HepG2 (cell line): ENCODE measurements around the gene CYB5A. TPM values are rescaled to one million over a fixed set of nuclear protein-coding genes. Genes with fewer than 3 reads are reported as not detected.

Source experiments
- CENPT ChIP-seq: sonication (generic); formaldehyde crosslinking; IDR thresholded peaks from 2 replicates; pipeline ENCODE4 v1.8.0; 2022; ENCODE audit warnings: low read depth, mild to moderate bottlenecking, moderate library complexity, missing genetic modification reagents
- CHD2 ChIP-seq: IDR thresholded peaks from 2 replicates; pipeline ENCODE4 v1.6.1; 2011; ENCODE audit warnings: low read depth, low read length, improper control_type of control experiment
- CREM ChIP-seq, 2 experiments: sonication (generic) in 1 of 2; formaldehyde crosslinking in 1 of 2; IDR thresholded peaks; 2 replicates each; pipeline versions ENCODE4 v1.4.0 to v1.6.1; 2016 to 2020; ENCODE audit warnings: antibody characterized with exemption in 1 of 2, mild to moderate bottlenecking in 1 of 2, missing genetic modification reagents in 1 of 2
- ELF3 ChIP-seq: IDR thresholded peaks from 2 replicates; pipeline ENCODE4 v1.6.1; 2016; ENCODE audit warnings: missing genetic modification reagents, missing compliant biosample characterization
- HNF1B ChIP-seq: sonication (generic); formaldehyde crosslinking; IDR thresholded peaks from 2 replicates; pipeline ENCODE4 v1.5.1; 2020; ENCODE audit warnings: mild to moderate bottlenecking, moderate library complexity, missing genetic modification reagents
- KDM5A ChIP-seq: fragments of 200-600 bp; sonication (generic); IDR thresholded peaks from 2 replicates; pipeline ENCODE4 v1.7.0; 2018; ENCODE audit warnings: antibody characterized with exemption, mild to moderate bottlenecking, low read length, borderline replicate concordance
- MIER3 ChIP-seq: IDR thresholded peaks from 2 replicates; pipeline ENCODE4 v1.6.1; 2016; ENCODE audit warnings: missing compliant biosample characterization, borderline replicate concordance
- NFIB ChIP-seq: sonication (generic); formaldehyde crosslinking; IDR thresholded peaks from 2 replicates; pipeline ENCODE4 v1.9.0; 2021; ENCODE audit warnings: missing genetic modification reagents, mild to moderate bottlenecking, borderline replicate concordance
- PCBP2 ChIP-seq: fragments of 200-400 bp; formaldehyde crosslinking; optimal IDR thresholded peaks from 2 replicates; pipeline ENCODE3; 2018; ENCODE audit warnings: low read length, low read depth; ENCODE audit not compliant: poor library complexity, severe bottlenecking
- PRDM4 ChIP-seq: sonication (generic); formaldehyde crosslinking; IDR thresholded peaks from 2 replicates; pipeline ENCODE4 v1.9.0; 2021; ENCODE audit warnings: missing genetic modification reagents, borderline replicate concordance
- RFX5 ChIP-seq: IDR thresholded peaks from 2 replicates; pipeline ENCODE4 v1.6.1; 2011; ENCODE audit warnings: low read depth, low read length, improper control_type of control experiment
- YY1 ChIP-seq: IDR thresholded peaks from 2 replicates; pipeline ENCODE4 v1.6.1; 2011; ENCODE audit warnings: low read length, low read depth, moderate library complexity, mild to moderate bottlenecking; ENCODE audit not compliant: insufficient read depth, insufficient replicate concordance
- ZNF136 ChIP-seq: sonication (generic); formaldehyde crosslinking; IDR thresholded peaks from 2 replicates; pipeline ENCODE4 v1.8.1; 2022; ENCODE audit warnings: low read depth, mild to moderate bottlenecking, moderate library complexity, missing genetic modification reagents
- ZNF205 ChIP-seq: IDR thresholded peaks from 2 replicates; pipeline ENCODE4 v1.6.1; 2018; ENCODE audit warnings: missing biosample characterization, missing genetic modification reagents
- ZNF317 ChIP-seq: sonication (generic); formaldehyde crosslinking; IDR thresholded peaks from 2 replicates; pipeline ENCODE4 v1.5.0; 2020; ENCODE audit warnings: mild to moderate bottlenecking, missing genetic modification reagents
- ZNF552 ChIP-seq: sonication (generic); formaldehyde crosslinking; IDR thresholded peaks from 2 replicates; pipeline ENCODE4 v1.9.0; 2022; ENCODE audit warnings: missing genetic modification reagents, mild to moderate bottlenecking, borderline replicate concordance
- ZNF775 ChIP-seq: sonication (generic); formaldehyde crosslinking; IDR thresholded peaks from 2 replicates; pipeline ENCODE4 v1.4.0; 2020; ENCODE audit warnings: missing genetic modification reagents, mild to moderate bottlenecking, moderate library complexity, borderline replicate concordance
- polyA plus RNA-seq, 8 experiments: library from polyadenylated mRNA; depleted of rRNA in 3 of 8; stranded (reverse) in 7 of 8; unstranded in 1 of 8; fragments of >200 nt; fragmentation: Illumina TruSeq in 4 of 8; extraction: Trizol in 4 of 8; gene quantifications; 2 replicates each; pipeline versions ENCODE4 v1.2.1 to v1.2.3, GENCODE V29; 2011 to 2016; ENCODE audit warnings: low read depth in 4 of 8, missing spikeins in 1 of 8, mixed read lengths in 1 of 8; ENCODE audit not compliant: insufficient read depth in 1 of 8
- total RNA-seq, 5 experiments: library from RNA; depleted of rRNA; stranded (reverse); fragments of >200 nt; fragmentation: Illumina TruSeq; extraction: Trizol; gene quantifications; 2 replicates each; pipeline ENCODE4 v1.2.3, GENCODE V29; 2016; ENCODE audit warnings: low read depth in 1 of 5
- TF ChIP-seq, protein P1 (sequence below): IDR thresholded peaks from 2 replicates; pipeline ENCODE4 v1.6.1; 2016; ENCODE audit warnings: low read depth, control low read depth
- TF ChIP-seq, protein P2 (sequence below): sonication (generic); formaldehyde crosslinking; IDR thresholded peaks from 2 replicates; pipeline ENCODE4 v1.4.0; 2020; ENCODE audit warnings: mild to moderate bottlenecking, missing genetic modification reagents
- TF ChIP-seq, protein P3 (sequence below): sonication (generic); formaldehyde crosslinking; IDR thresholded peaks from 2 replicates; pipeline ENCODE4 v1.4.0; 2020; ENCODE audit warnings: mild to moderate bottlenecking, missing genetic modification reagents
- TF ChIP-seq, protein P4 (sequence below): sonication (generic); formaldehyde crosslinking; IDR thresholded peaks from 2 replicates; pipeline ENCODE4 v1.5.0; 2020; ENCODE audit warnings: missing genetic modification reagents

CYB5A gene
- total and polyA plus RNA-seq, 2 of the 13 experiments (the other 11 are each of a cell fraction or from before 2014, with no cell fraction given): 215 to 356 TPM

DNA sequence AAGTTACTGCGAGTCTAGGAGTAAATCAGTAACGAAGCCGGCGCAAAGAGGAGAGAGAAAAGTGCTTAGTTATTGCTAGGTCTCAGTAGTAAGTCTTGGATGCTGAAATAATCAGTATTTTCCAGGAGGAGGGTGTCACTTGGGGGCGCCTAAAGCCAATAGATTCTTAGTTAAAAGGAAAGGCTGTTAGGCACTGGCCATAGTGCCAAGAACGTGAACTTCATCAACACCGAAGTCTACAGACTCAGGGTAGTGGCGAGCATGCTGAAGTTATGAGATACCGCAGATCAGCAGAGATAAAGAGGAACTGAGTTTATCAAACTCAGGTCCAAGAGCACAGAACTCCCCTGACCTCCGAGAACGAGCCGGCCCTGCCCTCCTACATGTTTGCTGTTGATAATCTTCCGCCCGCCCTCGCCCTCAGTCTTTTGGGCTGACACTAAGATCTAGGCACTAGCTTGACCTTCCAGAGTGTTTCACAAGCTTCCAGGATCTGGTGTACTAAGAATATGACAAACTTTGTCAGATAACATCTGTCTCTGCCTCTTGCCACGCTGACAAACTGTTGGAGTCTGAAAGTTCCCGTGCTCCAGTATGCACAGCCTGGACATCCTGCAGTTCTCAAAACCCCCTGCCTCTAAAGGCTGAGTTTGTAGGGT, 49.2 kb downstream of the CYB5A start (continued):
- TF ChIP-seq CHD2 (no peak), KDM5A (no peak), ZNF552 (CRISPR knock-in tag) (no peak), ELF3 (no peak), ZNF136 (CRISPR knock-in tag) (no peak), ZNF317 (CRISPR knock-in tag) (no peak), PCBP2 (no peak), RFX5 (no peak), MIER3 (CRISPR knock-in tag) (no peak; the same call in 1 of the 2 replicates), CREM (IDR thresholded peaks at IDR 0.05) (no peak), CREM (CRISPR knock-in tag; IDR thresholded peaks at IDR 0.05) (no peak), YY1 (no peak), ZNF205 (CRISPR knock-in tag) (no peak), CENPT (CRISPR knock-in tag) (no peak), PRDM4 (CRISPR knock-in tag) (no peak), ZNF775 (CRISPR knock-in tag) (no peak), NFIB (CRISPR knock-in tag) (no peak), HNF1B (peak; percentile 57; the same call in 1 of the 2 replicates)
- TF ChIP-seq, protein P1, sequence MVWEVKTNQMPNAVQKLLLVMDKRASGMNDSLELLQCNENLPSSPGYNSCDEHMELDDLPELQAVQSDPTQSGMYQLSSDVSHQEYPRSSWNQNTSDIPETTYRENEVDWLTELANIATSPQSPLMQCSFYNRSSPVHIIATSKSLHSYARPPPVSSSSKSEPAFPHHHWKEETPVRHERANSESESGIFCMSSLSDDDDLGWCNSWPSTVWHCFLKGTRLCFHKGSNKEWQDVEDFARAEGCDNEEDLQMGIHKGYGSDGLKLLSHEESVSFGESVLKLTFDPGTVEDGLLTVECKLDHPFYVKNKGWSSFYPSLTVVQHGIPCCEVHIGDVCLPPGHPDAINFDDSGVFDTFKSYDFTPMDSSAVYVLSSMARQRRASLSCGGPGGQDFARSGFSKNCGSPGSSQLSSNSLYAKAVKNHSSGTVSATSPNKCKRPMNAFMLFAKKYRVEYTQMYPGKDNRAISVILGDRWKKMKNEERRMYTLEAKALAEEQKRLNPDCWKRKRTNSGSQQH (CRISPR knock-in tag): no peak
- TF ChIP-seq, protein P2, sequence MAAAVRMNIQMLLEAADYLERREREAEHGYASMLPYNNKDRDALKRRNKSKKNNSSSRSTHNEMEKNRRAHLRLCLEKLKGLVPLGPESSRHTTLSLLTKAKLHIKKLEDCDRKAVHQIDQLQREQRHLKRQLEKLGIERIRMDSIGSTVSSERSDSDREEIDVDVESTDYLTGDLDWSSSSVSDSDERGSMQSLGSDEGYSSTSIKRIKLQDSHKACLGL (CRISPR knock-in tag): no peak
- TF ChIP-seq, protein P3, sequence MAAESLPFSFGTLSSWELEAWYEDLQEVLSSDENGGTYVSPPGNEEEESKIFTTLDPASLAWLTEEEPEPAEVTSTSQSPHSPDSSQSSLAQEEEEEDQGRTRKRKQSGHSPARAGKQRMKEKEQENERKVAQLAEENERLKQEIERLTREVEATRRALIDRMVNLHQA (CRISPR knock-in tag): no peak
- TF ChIP-seq, protein P4, sequence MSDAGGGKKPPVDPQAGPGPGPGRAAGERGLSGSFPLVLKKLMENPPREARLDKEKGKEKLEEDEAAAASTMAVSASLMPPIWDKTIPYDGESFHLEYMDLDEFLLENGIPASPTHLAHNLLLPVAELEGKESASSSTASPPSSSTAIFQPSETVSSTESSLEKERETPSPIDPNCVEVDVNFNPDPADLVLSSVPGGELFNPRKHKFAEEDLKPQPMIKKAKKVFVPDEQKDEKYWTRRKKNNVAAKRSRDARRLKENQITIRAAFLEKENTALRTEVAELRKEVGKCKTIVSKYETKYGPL: no peak
